PC-9 (cell line): ENCODE results near the gene MEIS2.

Experiments used
- CTCF ChIP-seq: fragments of 200-600 bp; sonication (generic); conservative IDR thresholded peaks from 2 replicates; pipeline ENCODE4 v1.6.1; 2017; ENCODE audit warnings: mixed run types, antibody characterized with exemption, mild to moderate bottlenecking, moderate library complexity
- EZH2 ChIP-seq: fragments of 200-600 bp; sonication (generic); IDR thresholded peaks from 2 replicates; pipeline ENCODE4 v1.8.0; 2017; ENCODE audit warnings: antibody characterized with exemption, low read depth

- TF ChIP-seq CTCF = no peak
- no peak for TF ChIP-seq EZH2
These were observed 188.0 kb downstream of the MEIS2 start for GRCh38 chr15:36912311-36912712.
